Smooth muscle cell (in vitro differentiated cells): ENCODE measurements around the gene HCFC1. TPM values are rescaled to one million over a fixed set of nuclear protein-coding genes. Genes with fewer than 3 reads are reported as not detected.
"Not testable (repeated sequence)": the region's sequence is repeated elsewhere in the genome, so short reads cannot be mapped to it uniquely, and the experiment has no call there.

Experiments used
- DNase-seq: peaks from one replicate; lab custom pipeline; 2025; ENCODE audit not compliant: unreplicated experiment; lab: John Stamatoyannopoulos, UW
- H2AFZ ChIP-seq: fragments of 200-600 bp; sonication (generic); 2 replicates; pipeline ENCODE4 v1.6.0; 2016; ENCODE audit warnings: antibody characterized with exemption, low read depth, mild to moderate bottlenecking
- H3F3A ChIP-seq: fragments of 200-600 bp; sonication (generic); 2 replicates; pipeline ENCODE4 v1.6.0; 2017; ENCODE audit warnings: antibody characterized with exemption, low read depth
- H3K27ac ChIP-seq: fragments of 200-600 bp; sonication (generic); 2 replicates; pipeline ENCODE4 v1.5.1; 2016; ENCODE audit warnings: low read depth, mild to moderate bottlenecking
- H3K27me3 ChIP-seq: fragments of 200-600 bp; sonication (generic); 2 replicates; pipeline ENCODE4 v1.6.1; 2016; ENCODE audit warnings: low read depth, mild to moderate bottlenecking
- H3K36me3 ChIP-seq: fragments of 200-600 bp; sonication (generic); 2 replicates; pipeline ENCODE4 v1.5.1; 2016; ENCODE audit warnings: low read depth
- H3K4me1 ChIP-seq: fragments of 200-600 bp; sonication (generic); 2 replicates; pipeline ENCODE4 v1.5.1; 2016; ENCODE audit warnings: low read depth
- H3K4me2 ChIP-seq: fragments of 200-600 bp; sonication (generic); 2 replicates; pipeline ENCODE4 v1.6.0; 2016; ENCODE audit warnings: mild to moderate bottlenecking
- H3K4me3 ChIP-seq: fragments of 200-600 bp; sonication (generic); 2 replicates; pipeline ENCODE4 v1.5.1; 2016; ENCODE audit warnings: mild to moderate bottlenecking
- H3K79me2 ChIP-seq: fragments of 200-600 bp; sonication (generic); 2 replicates; pipeline ENCODE4 v1.6.0; 2016; ENCODE audit warnings: low read depth, mild to moderate bottlenecking
- H3K9ac ChIP-seq: fragments of 200-600 bp; sonication (generic); 2 replicates; pipeline ENCODE4 v1.6.0; 2016; ENCODE audit warnings: low read depth
- H3K9me3 ChIP-seq: fragments of 200-600 bp; sonication (generic); replicated peaks from 2 replicates; pipeline ENCODE4 v1.5.1; 2016; ENCODE audit warnings: low read depth
- H4K20me1 ChIP-seq: fragments of 200-600 bp; sonication (generic); 2 replicates; pipeline ENCODE4 v1.6.0; 2016; ENCODE audit warnings: low read depth
- WGBS: methylation state at CpG from one replicate; pipeline ENCODE4 v1.1.7; 2016; ENCODE audit warnings: low lambda C conversion rate; 5-methylcytosine and 5-hydroxymethylcytosine counted together
- polyA plus RNA-seq: library from polyadenylated mRNA; unstranded; fragments of >200 nt; fragmentation: Nextera tagmentation; extraction: Ambion mirVana; gene quantifications from 2 replicates; pipeline ENCODE4 v1.2.1, GENCODE V29; 2016
- total RNA-seq: library from RNA; depleted of rRNA; stranded (reverse); fragments of >200 nt; gene quantifications from 2 replicates; pipeline ENCODE4 v1.2.3, GENCODE V29; 2014
- TF ChIP-seq, protein P1 (sequence below): fragments of 200-600 bp; sonication (generic); IDR thresholded peaks from 2 replicates; pipeline ENCODE4 v1.5.1; 2017; ENCODE audit warnings: borderline replicate concordance, mild to moderate bottlenecking, antibody characterized with exemption; ENCODE audit not compliant: insufficient read depth, poor library complexity, severe bottlenecking

Gene HCFC1
- total and polyA plus RNA-seq, 2 experiments from 2014 or later = 22.8 to 23.3 TPM

DNA sequence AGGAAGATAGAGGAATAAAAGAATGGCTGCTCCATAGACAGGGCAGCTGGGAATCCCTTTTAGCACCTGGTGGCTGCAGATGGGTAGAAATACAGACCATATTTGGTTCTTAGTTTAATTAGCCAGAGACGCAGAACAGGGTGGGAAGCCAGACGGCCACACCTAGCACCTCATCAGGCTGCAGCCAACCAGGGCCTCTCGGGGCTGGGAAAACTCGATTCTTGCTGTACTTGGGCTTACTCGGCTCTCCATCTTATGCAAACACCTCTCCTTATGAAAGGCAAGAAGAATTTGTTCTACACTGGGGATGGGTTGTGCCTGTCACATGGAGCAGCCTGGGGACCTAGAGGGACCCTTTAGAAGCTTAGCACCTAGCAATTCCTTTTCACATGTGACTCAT lies 28.4 kb upstream of the HCFC1 start:
- no peak overlapping the region for H3K9ac ChIP-seq
- H4K20me1 ChIP-seq = no peaks in the 10 kb centered on the region
- TF ChIP-seq, protein P1, sequence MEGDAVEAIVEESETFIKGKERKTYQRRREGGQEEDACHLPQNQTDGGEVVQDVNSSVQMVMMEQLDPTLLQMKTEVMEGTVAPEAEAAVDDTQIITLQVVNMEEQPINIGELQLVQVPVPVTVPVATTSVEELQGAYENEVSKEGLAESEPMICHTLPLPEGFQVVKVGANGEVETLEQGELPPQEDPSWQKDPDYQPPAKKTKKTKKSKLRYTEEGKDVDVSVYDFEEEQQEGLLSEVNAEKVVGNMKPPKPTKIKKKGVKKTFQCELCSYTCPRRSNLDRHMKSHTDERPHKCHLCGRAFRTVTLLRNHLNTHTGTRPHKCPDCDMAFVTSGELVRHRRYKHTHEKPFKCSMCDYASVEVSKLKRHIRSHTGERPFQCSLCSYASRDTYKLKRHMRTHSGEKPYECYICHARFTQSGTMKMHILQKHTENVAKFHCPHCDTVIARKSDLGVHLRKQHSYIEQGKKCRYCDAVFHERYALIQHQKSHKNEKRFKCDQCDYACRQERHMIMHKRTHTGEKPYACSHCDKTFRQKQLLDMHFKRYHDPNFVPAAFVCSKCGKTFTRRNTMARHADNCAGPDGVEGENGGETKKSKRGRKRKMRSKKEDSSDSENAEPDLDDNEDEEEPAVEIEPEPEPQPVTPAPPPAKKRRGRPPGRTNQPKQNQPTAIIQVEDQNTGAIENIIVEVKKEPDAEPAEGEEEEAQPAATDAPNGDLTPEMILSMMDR = no peak
- H3K79me2 ChIP-seq = no peaks in the 10 kb centered on the region
- H2AFZ ChIP-seq = no peak overlapping the region
- no peaks in the 10 kb centered on the region for H3F3A ChIP-seq
- no peak overlapping the region for H3K4me2 ChIP-seq
- no peaks in the 10 kb centered on the region for H3K36me3 ChIP-seq
- no peak overlapping the region for H3K4me3 ChIP-seq
- no peaks in the 10 kb centered on the region for H3K9me3 ChIP-seq
- DNase-seq = no peak
- 67% methylated on average over 5 of the region's 5 CpGs for WGBS
- H3K27me3 ChIP-seq = no peaks in the 10 kb centered on the region
- H3K4me1 ChIP-seq = no peaks in the 10 kb centered on the region
- no peak overlapping the region for H3K27ac ChIP-seq

DNA sequence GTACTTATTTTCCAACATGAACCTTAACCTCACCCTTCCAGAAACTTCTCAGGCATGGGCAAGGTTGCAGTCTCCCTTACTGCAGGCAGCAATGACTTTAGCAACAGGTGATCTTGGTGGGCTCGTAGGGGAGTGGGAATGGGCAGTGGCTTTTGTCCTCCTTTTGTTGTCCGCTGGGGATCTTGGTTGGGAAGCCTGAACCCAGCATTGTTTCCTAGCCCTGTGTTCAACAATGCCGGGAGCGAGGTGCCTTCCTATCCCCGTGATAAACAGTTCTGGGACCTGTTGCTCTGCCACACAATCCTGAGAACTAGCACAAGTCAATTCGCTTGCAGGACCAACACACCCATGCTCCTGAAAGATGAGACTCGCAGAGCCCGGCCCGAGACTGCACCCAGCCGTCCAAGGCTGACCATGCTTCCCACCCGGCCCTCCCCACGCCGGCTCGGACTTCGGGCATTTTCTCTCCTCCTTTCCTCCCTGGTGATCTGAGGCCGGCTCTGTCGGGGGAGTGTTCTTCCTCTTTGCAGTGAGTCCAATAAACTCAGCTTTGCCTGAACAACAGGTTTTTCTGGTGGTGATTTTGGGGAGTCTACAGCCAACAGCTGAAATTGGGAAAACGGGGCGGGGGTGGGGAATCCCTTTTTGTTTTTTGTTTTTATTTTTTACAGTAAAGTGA lies 27.9 kb upstream of the HCFC1 start:
- WGBS = 73% methylated on average over 9 of the region's 19 CpGs
- Histone ChIP-seq H3K9me3 (no peaks in the 10 kb centered on the region), H2AFZ (no peak overlapping the region), H3K27me3 (no peaks in the 10 kb centered on the region), H4K20me1 (no peaks in the 10 kb centered on the region), H3K36me3 (no peaks in the 10 kb centered on the region), H3K4me3 (no peak overlapping the region), H3K4me1 (no peaks in the 10 kb centered on the region), H3F3A (no peaks in the 10 kb centered on the region), H3K27ac (no peak overlapping the region), H3K79me2 (no peaks in the 10 kb centered on the region), H3K4me2 (no peak overlapping the region), H3K9ac (no peak overlapping the region)
- no peak for DNase-seq
- TF ChIP-seq, protein P1 = no peak

DNA sequence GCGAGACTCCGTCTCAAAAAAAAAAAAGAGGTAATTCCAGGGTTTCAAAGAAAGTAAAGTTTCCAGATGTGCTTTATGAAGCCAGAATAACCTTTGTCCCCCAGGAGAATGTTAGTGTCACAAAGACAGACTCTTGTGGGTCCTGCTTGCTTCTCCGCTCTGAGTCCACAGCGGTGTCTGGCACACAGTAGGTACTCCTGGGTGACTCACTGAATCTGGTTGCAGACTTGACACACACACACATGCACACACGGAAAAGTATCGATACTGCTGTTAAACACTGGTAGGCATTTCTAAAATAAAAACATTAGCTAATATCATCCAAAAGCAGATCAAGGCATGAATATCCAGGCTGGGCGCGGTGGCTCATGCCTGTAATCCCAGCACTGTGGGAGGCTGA lies 23.9 kb upstream of the HCFC1 start:
- Histone ChIP-seq H3K4me1 (no peaks in the 10 kb centered on the region), H3K4me3 (no peak overlapping the region), H2AFZ (no peak overlapping the region), H3K4me2 (no peak overlapping the region), H4K20me1 (no peaks in the 10 kb centered on the region), H3K36me3 (no peaks in the 10 kb centered on the region), H3K79me2 (no peaks in the 10 kb centered on the region), H3K9me3 (no peaks in the 10 kb centered on the region), H3K27ac (no peak overlapping the region), H3F3A (no peaks in the 10 kb centered on the region), H3K9ac (no peak overlapping the region), H3K27me3 (no peaks in the 10 kb centered on the region)
- DNase-seq = no peak
- 94% methylated on average over 8 of the region's 8 CpGs for WGBS
- TF ChIP-seq, protein P1 = no peak

DNA sequence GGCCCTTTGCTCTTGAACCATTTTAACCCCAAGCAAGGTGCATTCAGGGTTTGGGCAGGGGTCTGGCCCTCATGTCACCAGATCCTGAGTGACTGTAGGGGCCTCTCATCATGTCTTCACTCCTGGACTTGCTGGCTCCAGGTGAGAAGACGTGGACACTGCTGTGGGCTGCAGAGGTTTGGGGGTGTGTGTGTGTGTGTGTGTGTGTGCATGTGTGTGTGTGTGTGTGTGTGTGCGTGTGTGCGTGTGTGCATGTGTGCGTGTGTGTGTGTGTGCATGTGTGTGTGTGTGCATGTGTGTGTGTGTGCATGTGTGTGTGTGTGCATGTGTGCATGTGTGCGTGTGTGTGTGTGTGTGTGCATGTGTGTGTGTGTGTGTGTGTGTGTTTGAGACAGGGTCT lies 22.8 kb upstream of the HCFC1 start:
- not testable (repeated sequence) for H3K36me3 ChIP-seq, H2AFZ ChIP-seq
- WGBS = 62% methylated on average over 3 of the region's 5 CpGs

More for the DNA sequence above, 22.8 kb upstream of the HCFC1 start:
- H3K27ac ChIP-seq, H3K9ac ChIP-seq, H4K20me1 ChIP-seq, H3K79me2 ChIP-seq, H3K4me3 ChIP-seq, H3F3A ChIP-seq, H3K4me2 ChIP-seq, H3K4me1 ChIP-seq, H3K9me3 ChIP-seq, H3K27me3 ChIP-seq, DNase-seq: not testable (repeated sequence)
